Parathyroid adenoma (tissue), 2 donors: ENCODE results near the gene ADAMTS20.
"Not testable (repeated sequence)": the region's sequence is repeated elsewhere in the genome, so short reads cannot be mapped to it uniquely, and the experiment has no call there.

Experiments used
- H2AFZ ChIP-seq: fragments of 300-600 bp; sonication (generic); one replicate; pipeline ENCODE4 v1.7.0; 2017; ENCODE audit warnings: antibody characterized with exemption, mild to moderate bottlenecking
- H3K27ac ChIP-seq: fragments of 300-600 bp; sonication (generic); one replicate; pipeline ENCODE4 v1.7.0; 2017
- H3K27me3 ChIP-seq: fragments of 300-600 bp; sonication (generic); one replicate; pipeline ENCODE4 v1.7.0; 2017; ENCODE audit warnings: low read length; ENCODE audit not compliant: control insufficient read depth, insufficient read depth
- H3K36me3 ChIP-seq: fragments of 300-600 bp; sonication (generic); one replicate; pipeline ENCODE4 v1.7.0; 2017; ENCODE audit warnings: low read length; ENCODE audit not compliant: control insufficient read depth, insufficient read depth
- H3K4me1 ChIP-seq: fragments of 300-600 bp; sonication (generic); one replicate; pipeline ENCODE4 v1.7.0; 2017; ENCODE audit warnings: control low read depth
- H3K4me2 ChIP-seq: fragments of 300-600 bp; sonication (generic); one replicate; pipeline ENCODE4 v1.7.0; 2017; ENCODE audit warnings: low read length
- H3K4me3 ChIP-seq: fragments of 300-600 bp; sonication (generic); one replicate; pipeline ENCODE4 v1.7.0; 2017; ENCODE audit warnings: low read depth, low read length
- H3K79me2 ChIP-seq: fragments of 300-600 bp; sonication (generic); one replicate; pipeline ENCODE4 v1.7.0; 2017; ENCODE audit warnings: control low read depth
- H3K9ac ChIP-seq: fragments of 300-600 bp; sonication (generic); one replicate; pipeline ENCODE4 v1.7.0; 2017; ENCODE audit warnings: mild to moderate bottlenecking
- H3K9me3 ChIP-seq: fragments of 300-600 bp; sonication (generic); one replicate; pipeline ENCODE4 v1.7.0; 2017; ENCODE audit warnings: low read length; ENCODE audit not compliant: control insufficient read depth
- TF ChIP-seq, protein P1 (sequence below): fragments of 300-600 bp; sonication (generic); IDR thresholded peaks from one replicate; pipeline ENCODE4 v1.7.0; 2017; ENCODE audit warnings: antibody characterized with exemption, mild to moderate bottlenecking
- donor health status: primary hyperparathyroidism.

ADAMTS20 gene

DNA sequence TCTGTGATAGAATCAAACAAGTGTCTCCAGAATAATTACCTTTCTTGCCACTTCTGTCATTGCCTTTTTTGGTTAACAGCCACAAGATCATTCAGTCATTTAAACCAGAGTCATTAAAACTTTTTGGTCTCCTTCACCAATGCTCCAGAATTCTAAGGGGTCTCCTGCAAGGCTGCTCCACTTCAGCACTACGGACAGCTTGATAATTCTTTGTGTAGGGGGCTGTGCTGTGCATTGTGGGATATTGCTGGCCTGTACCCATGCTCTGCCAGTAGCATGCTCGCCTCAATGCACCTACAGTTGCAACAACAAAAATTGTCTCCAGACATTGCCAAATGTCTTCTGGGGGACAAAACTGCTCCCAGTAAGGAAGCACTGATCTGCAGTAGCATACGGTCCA lies 7.3 kb downstream of the ADAMTS20 start:
- Histone ChIP-seq H3K9me3 (no peaks in the 10 kb centered on the region), H3K9ac (no peak overlapping the region), H3K27ac (no peak overlapping the region), H3K27me3 (no peaks in the 10 kb centered on the region), H2AFZ (no peak overlapping the region), H3K36me3 (no peaks in the 10 kb centered on the region), H3K4me3 (no peak overlapping the region), H3K4me2 (no peak overlapping the region), H3K4me1 (no peaks in the 10 kb centered on the region), H3K79me2 (no peaks in the 10 kb centered on the region)
- TF ChIP-seq, protein P1, sequence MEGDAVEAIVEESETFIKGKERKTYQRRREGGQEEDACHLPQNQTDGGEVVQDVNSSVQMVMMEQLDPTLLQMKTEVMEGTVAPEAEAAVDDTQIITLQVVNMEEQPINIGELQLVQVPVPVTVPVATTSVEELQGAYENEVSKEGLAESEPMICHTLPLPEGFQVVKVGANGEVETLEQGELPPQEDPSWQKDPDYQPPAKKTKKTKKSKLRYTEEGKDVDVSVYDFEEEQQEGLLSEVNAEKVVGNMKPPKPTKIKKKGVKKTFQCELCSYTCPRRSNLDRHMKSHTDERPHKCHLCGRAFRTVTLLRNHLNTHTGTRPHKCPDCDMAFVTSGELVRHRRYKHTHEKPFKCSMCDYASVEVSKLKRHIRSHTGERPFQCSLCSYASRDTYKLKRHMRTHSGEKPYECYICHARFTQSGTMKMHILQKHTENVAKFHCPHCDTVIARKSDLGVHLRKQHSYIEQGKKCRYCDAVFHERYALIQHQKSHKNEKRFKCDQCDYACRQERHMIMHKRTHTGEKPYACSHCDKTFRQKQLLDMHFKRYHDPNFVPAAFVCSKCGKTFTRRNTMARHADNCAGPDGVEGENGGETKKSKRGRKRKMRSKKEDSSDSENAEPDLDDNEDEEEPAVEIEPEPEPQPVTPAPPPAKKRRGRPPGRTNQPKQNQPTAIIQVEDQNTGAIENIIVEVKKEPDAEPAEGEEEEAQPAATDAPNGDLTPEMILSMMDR = no peak

GRCh38 chr12:43540470-43540869 lies 11.5 kb downstream of the ADAMTS20 start:
- Histone ChIP-seq H3K4me2 (no peak overlapping the region), H3K79me2 (no peaks in the 10 kb centered on the region), H3K27ac (no peak overlapping the region), H2AFZ (no peak overlapping the region), H3K4me1 (no peaks in the 10 kb centered on the region), H3K27me3 (no peaks in the 10 kb centered on the region), H3K4me3 (no peak overlapping the region), H3K9me3 (no peaks in the 10 kb centered on the region), H3K9ac (no peak overlapping the region), H3K36me3 (no peaks in the 10 kb centered on the region)
- TF ChIP-seq, protein P1 = no peak

DNA sequence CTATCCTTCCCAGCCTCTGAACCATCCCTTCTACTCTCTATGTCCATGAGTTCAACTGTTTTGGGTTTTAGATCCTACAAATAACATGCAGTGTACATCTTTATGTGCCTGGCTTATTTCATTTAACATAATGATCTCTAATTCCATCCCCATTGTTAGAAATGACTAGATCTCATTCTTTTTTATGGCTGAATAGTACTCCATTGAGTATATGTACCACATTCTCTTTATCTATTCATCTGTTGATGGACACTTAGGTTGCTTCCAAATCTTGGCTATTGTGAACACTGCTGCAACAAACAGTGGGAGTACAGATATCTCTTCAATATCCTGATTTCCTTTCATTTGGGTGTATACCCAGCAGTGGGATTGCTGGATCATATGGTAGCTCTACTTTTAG lies 14.3 kb downstream of the ADAMTS20 start:
- H3K4me1 ChIP-seq, H3K27me3 ChIP-seq, H2AFZ ChIP-seq, H3K79me2 ChIP-seq, H3K9ac ChIP-seq, H3K4me2 ChIP-seq, H3K9me3 ChIP-seq, H3K36me3 ChIP-seq, H3K27ac ChIP-seq, H3K4me3 ChIP-seq: not testable (repeated sequence)

- no peak overlapping the region for H3K9ac ChIP-seq
- no peaks in the 10 kb centered on the region for H3K4me1 ChIP-seq
- TF ChIP-seq, protein P1 = no peak
- H3K9me3 ChIP-seq = no peaks in the 10 kb centered on the region
- H2AFZ ChIP-seq = no peak overlapping the region
- H3K36me3 ChIP-seq = no peaks in the 10 kb centered on the region
- no peaks in the 10 kb centered on the region for H3K79me2 ChIP-seq
- no peak overlapping the region for H3K27ac ChIP-seq
- H3K4me3 ChIP-seq = no peak overlapping the region
- no peaks in the 10 kb centered on the region for H3K27me3 ChIP-seq
- no peak overlapping the region for H3K4me2 ChIP-seq
Observed at GRCh38 chr12:43516045-43516444, 36.0 kb downstream of the ADAMTS20 start.

DNA sequence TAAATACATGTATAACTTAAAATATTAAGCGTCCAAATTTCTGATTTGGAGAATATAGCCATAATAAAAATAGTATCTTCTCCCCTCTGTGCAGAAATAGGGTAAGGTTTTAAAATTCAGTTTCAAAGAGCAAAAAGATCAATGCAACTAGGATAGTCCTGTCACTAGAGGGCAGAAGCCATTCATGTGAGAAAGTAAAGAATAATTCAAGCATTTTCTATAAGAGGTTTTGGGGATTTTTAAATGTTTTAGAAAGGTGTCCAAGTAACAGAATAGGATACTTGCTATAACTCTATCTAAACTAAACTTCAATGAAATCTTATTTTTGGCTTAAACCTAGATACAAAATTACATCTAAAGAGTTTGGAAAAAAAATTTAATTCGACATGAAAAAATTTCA lies 50.3 kb downstream of the ADAMTS20 start:
- no peak overlapping the region for H3K4me3 ChIP-seq
- H3K4me2 ChIP-seq = no peak overlapping the region
- no peak overlapping the region for H3K9ac ChIP-seq
- H3K79me2 ChIP-seq = no peaks in the 10 kb centered on the region
- TF ChIP-seq, protein P1 = peak; percentile 25
- no peak overlapping the region for H3K27ac ChIP-seq
- H3K9me3 ChIP-seq = no peaks in the 10 kb centered on the region
- no peaks in the 10 kb centered on the region for H3K27me3 ChIP-seq
- H2AFZ ChIP-seq = no peak overlapping the region
- H3K4me1 ChIP-seq = no peaks in the 10 kb centered on the region
- no peaks in the 10 kb centered on the region for H3K36me3 ChIP-seq
